ENCODE data around the gene BLOC1S1.

BLOC1S1 gene

DNA sequence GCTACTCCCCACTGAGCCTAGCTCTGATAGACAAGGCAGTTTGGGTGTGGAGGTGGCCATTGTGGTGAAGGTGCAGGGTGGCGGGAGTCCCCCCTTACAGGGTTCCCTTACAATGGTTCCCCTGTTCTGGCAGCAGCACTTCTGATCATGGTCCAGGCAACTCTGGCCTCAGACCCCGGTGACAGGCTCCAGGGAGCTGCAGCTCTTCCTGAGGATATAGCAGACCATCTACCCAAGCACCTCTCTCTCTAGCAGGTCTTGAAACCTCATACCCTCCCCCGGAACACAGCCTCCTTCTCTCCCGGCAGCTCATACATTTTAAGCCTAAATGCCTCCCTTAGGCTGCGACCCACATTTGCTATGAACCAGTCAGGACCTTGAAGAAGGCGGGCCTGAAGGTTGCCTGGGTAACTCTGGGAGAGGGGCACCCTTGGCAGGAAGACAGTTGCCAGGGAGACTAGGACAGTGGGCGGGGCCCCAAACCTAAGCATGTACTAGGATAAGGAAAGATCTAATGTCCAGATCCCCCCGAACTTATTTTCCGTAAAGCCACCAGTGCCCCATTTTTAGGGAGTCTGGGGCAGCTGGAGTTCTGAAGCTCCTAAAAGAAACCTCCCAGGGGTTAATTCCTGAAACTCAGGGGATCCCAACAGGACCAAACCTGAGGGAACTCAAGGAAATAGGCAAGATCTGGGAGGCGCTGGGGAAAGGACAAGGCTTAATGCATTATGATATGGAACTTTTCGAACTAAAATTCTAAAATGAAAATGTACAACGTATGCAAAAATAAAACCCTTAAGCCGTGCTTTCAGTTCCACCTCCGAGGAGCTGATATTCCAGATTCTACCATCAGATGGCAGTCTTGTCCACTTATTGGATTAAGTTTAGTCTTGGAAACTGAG, 22.5 kb downstream of the BLOC1S1 start:
- TF ChIP-seq, protein P1, sequence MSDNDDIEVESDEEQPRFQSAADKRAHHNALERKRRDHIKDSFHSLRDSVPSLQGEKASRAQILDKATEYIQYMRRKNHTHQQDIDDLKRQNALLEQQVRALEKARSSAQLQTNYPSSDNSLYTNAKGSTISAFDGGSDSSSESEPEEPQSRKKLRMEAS (IDR thresholded peaks at IDR 0.05), result no peak; the same call in 1 of the 2 replicates
- no peak for TF ChIP-seq EP300 (IDR thresholded peaks at IDR 0.05; ENCODE audit: borderline replicate concordance)
- no peak for TF ChIP-seq CREB1 (IDR thresholded peaks at IDR 0.05; ENCODE audit: low read depth)
- TF ChIP-seq TCF12 (IDR thresholded peaks at IDR 0.05; ENCODE audit: low read depth), result no peak
- TF ChIP-seq NFIC (IDR thresholded peaks at IDR 0.05), result no peak
- TF ChIP-seq RAD21 (IDR thresholded peaks at IDR 0.05; ENCODE audit: low read depth), result peak; percentile 95
- no peak for TF ChIP-seq YY1 (IDR thresholded peaks at IDR 0.05; ENCODE audit: low read depth)
- TF ChIP-seq, protein P2, sequence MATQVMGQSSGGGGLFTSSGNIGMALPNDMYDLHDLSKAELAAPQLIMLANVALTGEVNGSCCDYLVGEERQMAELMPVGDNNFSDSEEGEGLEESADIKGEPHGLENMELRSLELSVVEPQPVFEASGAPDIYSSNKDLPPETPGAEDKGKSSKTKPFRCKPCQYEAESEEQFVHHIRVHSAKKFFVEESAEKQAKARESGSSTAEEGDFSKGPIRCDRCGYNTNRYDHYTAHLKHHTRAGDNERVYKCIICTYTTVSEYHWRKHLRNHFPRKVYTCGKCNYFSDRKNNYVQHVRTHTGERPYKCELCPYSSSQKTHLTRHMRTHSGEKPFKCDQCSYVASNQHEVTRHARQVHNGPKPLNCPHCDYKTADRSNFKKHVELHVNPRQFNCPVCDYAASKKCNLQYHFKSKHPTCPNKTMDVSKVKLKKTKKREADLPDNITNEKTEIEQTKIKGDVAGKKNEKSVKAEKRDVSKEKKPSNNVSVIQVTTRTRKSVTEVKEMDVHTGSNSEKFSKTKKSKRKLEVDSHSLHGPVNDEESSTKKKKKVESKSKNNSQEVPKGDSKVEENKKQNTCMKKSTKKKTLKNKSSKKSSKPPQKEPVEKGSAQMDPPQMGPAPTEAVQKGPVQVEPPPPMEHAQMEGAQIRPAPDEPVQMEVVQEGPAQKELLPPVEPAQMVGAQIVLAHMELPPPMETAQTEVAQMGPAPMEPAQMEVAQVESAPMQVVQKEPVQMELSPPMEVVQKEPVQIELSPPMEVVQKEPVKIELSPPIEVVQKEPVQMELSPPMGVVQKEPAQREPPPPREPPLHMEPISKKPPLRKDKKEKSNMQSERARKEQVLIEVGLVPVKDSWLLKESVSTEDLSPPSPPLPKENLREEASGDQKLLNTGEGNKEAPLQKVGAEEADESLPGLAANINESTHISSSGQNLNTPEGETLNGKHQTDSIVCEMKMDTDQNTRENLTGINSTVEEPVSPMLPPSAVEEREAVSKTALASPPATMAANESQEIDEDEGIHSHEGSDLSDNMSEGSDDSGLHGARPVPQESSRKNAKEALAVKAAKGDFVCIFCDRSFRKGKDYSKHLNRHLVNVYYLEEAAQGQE (IDR thresholded peaks at IDR 0.05; ENCODE audit: low read depth), result no peak
- 0 out of 2 replicates have a peak, but pooled peaks have one; percentile 13 for TF ChIP-seq FOXM1 (IDR thresholded peaks at IDR 0.05; ENCODE audit: borderline replicate concordance, low read depth)
- TF ChIP-seq TAF1 (IDR thresholded peaks at IDR 0.05; ENCODE audit: low read depth), result no peak; the same call in 1 of the 2 replicates
- no peak for TF ChIP-seq CEBPB (IDR thresholded peaks at IDR 0.05)
- no peak for TF ChIP-seq TEAD4 (IDR thresholded peaks at IDR 0.05)
- peak; percentile 83; the same call in 1 of the 2 replicates for TF ChIP-seq ZBTB7A (IDR thresholded peaks at IDR 0.05; ENCODE audit: low read depth)
- TF ChIP-seq, protein P3, sequence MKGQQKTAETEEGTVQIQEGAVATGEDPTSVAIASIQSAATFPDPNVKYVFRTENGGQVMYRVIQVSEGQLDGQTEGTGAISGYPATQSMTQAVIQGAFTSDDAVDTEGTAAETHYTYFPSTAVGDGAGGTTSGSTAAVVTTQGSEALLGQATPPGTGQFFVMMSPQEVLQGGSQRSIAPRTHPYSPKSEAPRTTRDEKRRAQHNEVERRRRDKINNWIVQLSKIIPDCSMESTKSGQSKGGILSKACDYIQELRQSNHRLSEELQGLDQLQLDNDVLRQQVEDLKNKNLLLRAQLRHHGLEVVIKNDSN (IDR thresholded peaks at IDR 0.05), result no peak
- TF ChIP-seq EGR1 (IDR thresholded peaks at IDR 0.05), result no peak

DNA sequence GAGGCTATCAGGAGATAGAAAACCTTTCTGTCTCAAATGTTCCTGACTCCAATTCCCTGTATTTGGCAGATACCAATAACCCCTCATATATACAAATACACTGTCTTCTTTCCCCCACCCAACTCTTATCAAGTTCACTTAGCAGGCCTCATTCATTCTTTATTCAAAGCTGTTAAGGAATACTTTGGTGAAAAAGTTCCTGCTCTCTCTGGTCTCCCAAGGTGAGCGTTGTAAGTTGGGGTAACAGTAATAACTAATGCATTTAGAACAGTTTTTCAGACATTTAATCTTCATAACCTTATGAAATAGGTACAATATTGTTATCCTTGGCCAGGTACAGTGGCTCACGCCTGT, 23.2 kb downstream of the BLOC1S1 start:
- no peak for TF ChIP-seq TAF1 (IDR thresholded peaks at IDR 0.05; ENCODE audit: low read depth)
- no peak for TF ChIP-seq FOXM1 (IDR thresholded peaks at IDR 0.05; ENCODE audit: borderline replicate concordance, low read depth)
- no peak for TF ChIP-seq YY1 (IDR thresholded peaks at IDR 0.05; ENCODE audit: low read depth)
- TF ChIP-seq CEBPB (IDR thresholded peaks at IDR 0.05), result no peak
- TF ChIP-seq, protein P2 (IDR thresholded peaks at IDR 0.05; ENCODE audit: low read depth), result no peak
- TF ChIP-seq EP300 (IDR thresholded peaks at IDR 0.05; ENCODE audit: borderline replicate concordance), result no peak
- no peak for TF ChIP-seq TEAD4 (IDR thresholded peaks at IDR 0.05)
- TF ChIP-seq EGR1 (IDR thresholded peaks at IDR 0.05), result no peak
- TF ChIP-seq, protein P3 (IDR thresholded peaks at IDR 0.05), result no peak
- no peak for TF ChIP-seq CREB1 (IDR thresholded peaks at IDR 0.05; ENCODE audit: low read depth)
- TF ChIP-seq, protein P1 (IDR thresholded peaks at IDR 0.05), result no peak
- TF ChIP-seq NFIC (IDR thresholded peaks at IDR 0.05), result no peak
- TF ChIP-seq TCF12 (IDR thresholded peaks at IDR 0.05; ENCODE audit: low read depth), result no peak
- no peak for TF ChIP-seq RAD21 (IDR thresholded peaks at IDR 0.05; ENCODE audit: low read depth)
- TF ChIP-seq ZBTB7A (IDR thresholded peaks at IDR 0.05; ENCODE audit: low read depth), result no peak

DNA sequence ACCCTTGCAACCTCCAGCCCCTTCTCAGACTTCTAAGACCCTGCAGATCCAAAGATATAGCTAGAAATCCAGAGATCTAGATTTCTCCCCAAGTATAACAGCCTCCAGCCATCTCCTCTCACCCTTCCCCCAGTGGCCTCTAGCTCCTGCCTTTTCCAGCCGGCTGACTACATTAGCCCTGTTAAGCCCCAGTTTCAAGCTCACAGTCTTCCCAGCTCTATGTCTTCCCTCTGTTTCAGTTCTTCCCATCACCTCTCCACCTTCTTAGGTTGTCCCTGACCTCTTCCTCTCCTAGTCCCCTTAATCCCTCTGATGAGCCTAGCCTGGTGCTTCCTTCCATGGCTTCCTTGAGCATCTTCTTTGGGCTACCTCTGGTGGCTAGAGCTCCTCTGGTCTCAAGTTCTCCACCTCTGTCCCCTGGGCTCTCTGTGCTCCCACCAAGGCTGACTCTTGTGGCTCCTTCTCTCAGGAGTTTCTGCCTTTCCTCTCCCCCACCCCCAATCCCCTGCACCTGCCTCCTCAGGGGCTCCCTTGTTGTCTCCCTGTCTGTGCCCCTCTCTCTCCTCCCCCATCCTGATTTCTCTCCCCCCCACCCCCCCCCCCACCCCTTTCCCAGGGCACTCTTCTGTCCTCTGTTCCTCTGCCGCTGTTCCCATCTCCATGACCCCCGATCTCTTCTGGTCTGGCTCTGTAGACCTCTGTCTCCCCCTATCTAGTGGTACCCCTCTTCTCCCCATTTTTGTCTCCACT, 26.3 kb downstream of the BLOC1S1 start:
- no peak for TF ChIP-seq EP300 (IDR thresholded peaks at IDR 0.05; ENCODE audit: borderline replicate concordance)
- TF ChIP-seq, protein P3 (IDR thresholded peaks at IDR 0.05), result no peak
- TF ChIP-seq FOXM1 (IDR thresholded peaks at IDR 0.05; ENCODE audit: borderline replicate concordance, low read depth), result no peak
- TF ChIP-seq NFIC (IDR thresholded peaks at IDR 0.05), result no peak
- TF ChIP-seq, protein P1 (IDR thresholded peaks at IDR 0.05), result no peak
- TF ChIP-seq TAF1 (IDR thresholded peaks at IDR 0.05; ENCODE audit: low read depth), result no peak
- TF ChIP-seq, protein P2 (IDR thresholded peaks at IDR 0.05; ENCODE audit: low read depth), result no peak
- TF ChIP-seq TCF12 (IDR thresholded peaks at IDR 0.05; ENCODE audit: low read depth), result no peak
- TF ChIP-seq TEAD4 (IDR thresholded peaks at IDR 0.05), result no peak
- no peak for TF ChIP-seq YY1 (IDR thresholded peaks at IDR 0.05; ENCODE audit: low read depth)
- TF ChIP-seq EGR1 (IDR thresholded peaks at IDR 0.05), result no peak
- no peak for TF ChIP-seq ZBTB7A (IDR thresholded peaks at IDR 0.05; ENCODE audit: low read depth)
- TF ChIP-seq CEBPB (IDR thresholded peaks at IDR 0.05), result no peak
- TF ChIP-seq CREB1 (IDR thresholded peaks at IDR 0.05; ENCODE audit: low read depth), result no peak
- no peak for TF ChIP-seq RAD21 (IDR thresholded peaks at IDR 0.05; ENCODE audit: low read depth)

All from Ishikawa (cell line).